K562 (cell line): Measurements from ENCODE around the gene DNAAF8. TPM values are rescaled to one million over a fixed set of nuclear protein-coding genes. Genes with fewer than 3 reads are reported as not detected.
A peak's percentile ranks its signal among the peaks of the same experiment; 100 is the strongest.

Experiments
- CREBBP ChIP-seq: IDR thresholded peaks from one replicate; pipeline ENCODE4 v1.6.1; 2012; ENCODE audit warnings: low read depth, mild to moderate bottlenecking, control low read depth, inconsistent platforms, low read length
- CTBP1 ChIP-seq: fragments of 450-650 bp; IDR thresholded peaks from 2 replicates; pipeline ENCODE4 v1.6.1; 2016; ENCODE audit warnings: borderline replicate concordance
- HDAC6 ChIP-seq: IDR thresholded peaks from 2 replicates; pipeline ENCODE4 v1.6.1; 2012; ENCODE audit warnings: low read depth, mild to moderate bottlenecking, control low read depth, inconsistent platforms, low read length, moderate library complexity
- JUND ChIP-seq, 2 experiments: IDR thresholded peaks; 2 replicates in 1 of 2; 3 replicates in 1 of 2; pipeline ENCODE4 v1.6.1; 2011; ENCODE audit warnings: borderline replicate concordance in 2 of 2, low read depth in 2 of 2, low read length in 2 of 2, improper control_type of control experiment in 1 of 2, missing biosample characterization in 1 of 2, missing genetic modification characterization in 1 of 2, missing genetic modification reagents in 1 of 2
- NFIC ChIP-seq: fragments of 450-650 bp; IDR thresholded peaks from 2 replicates; pipeline ENCODE4 v1.6.1; 2017; ENCODE audit warnings: mild to moderate bottlenecking, inconsistent platforms
- polyA plus RNA-seq, 8 experiments: library from polyadenylated mRNA; depleted of rRNA in 4 of 8; stranded (reverse) in 5 of 8; unstranded in 3 of 8; fragments of >200 nt; fragmentation: Nextera tagmentation in 2 of 8; fragmentation: Illumina TruSeq in 1 of 8; extraction: Ambion mirVana in 2 of 8; extraction: Trizol in 1 of 8; gene quantifications; 2 replicates each; pipeline versions ENCODE4 v1.2.1 to v1.2.3, GENCODE V29; 2011 to 2014; ENCODE audit warnings: inconsistent platforms in 1 of 8, missing spikeins in 1 of 8
- total RNA-seq, 7 experiments: library from RNA; depleted of rRNA in 6 of 7; stranded (reverse); fragments of >200 nt in 6 of 7; fragmentation: Illumina TruSeq in 2 of 7; extraction: Trizol in 2 of 7; gene quantifications; 2 replicates each; pipeline versions ENCODE4 v1.2.1 to v1.2.3, GENCODE V29; 2011 to 2021; ENCODE audit warnings: low replicate concordance in 1 of 7
- TF ChIP-seq, protein P1 (sequence below), 2 experiments: fragments of 450-650 bp; IDR thresholded peaks; 2 replicates each; pipeline ENCODE4 v1.6.1; 2018; ENCODE audit warnings: mild to moderate bottlenecking in 2 of 2, low read depth in 1 of 2; ENCODE audit not compliant: partially characterized antibody in 2 of 2
- TF ChIP-seq, protein P2 (sequence below): fragments of 450-650 bp; IDR thresholded peaks from 2 replicates; pipeline ENCODE4 v1.6.1; 2016; ENCODE audit warnings: mild to moderate bottlenecking, moderate library complexity
- TF ChIP-seq, protein P3 (sequence below): sonication (generic); formaldehyde crosslinking; IDR thresholded peaks from 2 replicates; pipeline ENCODE4 v1.8.0; 2022; ENCODE audit warnings: mild to moderate bottlenecking, missing genetic modification reagents

DNAAF8 gene
- total and polyA plus RNA-seq, 9 of the 15 experiments (the other 6 are each of a cell fraction or from before 2014, with no cell fraction given) = 0.04 to 0.12 (median 0.10) TPM; not detected in 6

DNA sequence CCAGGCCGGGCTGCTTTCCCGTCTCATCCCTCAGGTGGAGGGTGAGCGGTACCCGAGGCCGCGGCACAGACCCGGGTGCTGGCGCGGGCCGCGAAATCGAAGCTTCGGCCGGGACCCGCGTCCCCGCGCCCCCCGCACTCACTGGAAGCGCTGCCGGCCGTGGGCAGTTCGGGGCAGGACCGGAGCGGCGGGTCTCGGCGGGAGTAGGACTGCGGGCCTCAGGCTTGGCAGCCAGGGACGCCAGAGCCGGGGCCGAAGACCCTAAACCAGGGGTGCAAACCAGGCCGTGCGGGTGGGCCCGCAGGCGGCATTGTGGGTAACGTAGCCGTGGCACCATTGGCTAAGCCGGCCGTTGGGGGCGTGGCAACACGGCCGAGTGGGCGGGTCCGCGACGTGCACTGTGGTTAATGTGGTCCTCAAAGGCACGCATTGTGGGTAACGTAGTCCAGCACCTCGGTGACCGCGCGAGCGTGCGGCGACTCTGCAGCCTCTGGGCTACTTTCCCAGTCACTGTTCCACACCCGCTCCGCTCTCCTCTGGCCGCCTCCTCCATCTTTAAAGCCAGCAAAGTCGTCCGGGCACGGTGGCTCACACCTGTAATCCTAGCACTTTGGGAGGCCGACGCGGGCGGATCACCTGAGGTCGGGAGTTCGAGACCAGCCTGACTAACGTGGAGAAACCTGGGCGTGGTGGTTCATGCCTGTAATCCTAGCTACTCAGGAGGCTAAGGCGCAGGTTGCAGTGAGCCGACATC, 32.7 kb downstream of the DNAAF8 start, which contains the start of gene ZNF500 (continued):
- TF ChIP-seq, protein P1, sequence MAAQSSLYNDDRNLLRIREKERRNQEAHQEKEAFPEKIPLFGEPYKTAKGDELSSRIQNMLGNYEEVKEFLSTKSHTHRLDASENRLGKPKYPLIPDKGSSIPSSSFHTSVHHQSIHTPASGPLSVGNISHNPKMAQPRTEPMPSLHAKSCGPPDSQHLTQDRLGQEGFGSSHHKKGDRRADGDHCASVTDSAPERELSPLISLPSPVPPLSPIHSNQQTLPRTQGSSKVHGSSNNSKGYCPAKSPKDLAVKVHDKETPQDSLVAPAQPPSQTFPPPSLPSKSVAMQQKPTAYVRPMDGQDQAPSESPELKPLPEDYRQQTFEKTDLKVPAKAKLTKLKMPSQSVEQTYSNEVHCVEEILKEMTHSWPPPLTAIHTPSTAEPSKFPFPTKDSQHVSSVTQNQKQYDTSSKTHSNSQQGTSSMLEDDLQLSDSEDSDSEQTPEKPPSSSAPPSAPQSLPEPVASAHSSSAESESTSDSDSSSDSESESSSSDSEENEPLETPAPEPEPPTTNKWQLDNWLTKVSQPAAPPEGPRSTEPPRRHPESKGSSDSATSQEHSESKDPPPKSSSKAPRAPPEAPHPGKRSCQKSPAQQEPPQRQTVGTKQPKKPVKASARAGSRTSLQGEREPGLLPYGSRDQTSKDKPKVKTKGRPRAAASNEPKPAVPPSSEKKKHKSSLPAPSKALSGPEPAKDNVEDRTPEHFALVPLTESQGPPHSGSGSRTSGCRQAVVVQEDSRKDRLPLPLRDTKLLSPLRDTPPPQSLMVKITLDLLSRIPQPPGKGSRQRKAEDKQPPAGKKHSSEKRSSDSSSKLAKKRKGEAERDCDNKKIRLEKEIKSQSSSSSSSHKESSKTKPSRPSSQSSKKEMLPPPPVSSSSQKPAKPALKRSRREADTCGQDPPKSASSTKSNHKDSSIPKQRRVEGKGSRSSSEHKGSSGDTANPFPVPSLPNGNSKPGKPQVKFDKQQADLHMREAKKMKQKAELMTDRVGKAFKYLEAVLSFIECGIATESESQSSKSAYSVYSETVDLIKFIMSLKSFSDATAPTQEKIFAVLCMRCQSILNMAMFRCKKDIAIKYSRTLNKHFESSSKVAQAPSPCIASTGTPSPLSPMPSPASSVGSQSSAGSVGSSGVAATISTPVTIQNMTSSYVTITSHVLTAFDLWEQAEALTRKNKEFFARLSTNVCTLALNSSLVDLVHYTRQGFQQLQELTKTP (IDR thresholded peaks at IDR 0.05; ENCODE audit: low read depth in 1 of 2, partially characterized antibody in 2 of 2) = peak in 1 of 2 experiments; percentile 96
- TF ChIP-seq, protein P2, sequence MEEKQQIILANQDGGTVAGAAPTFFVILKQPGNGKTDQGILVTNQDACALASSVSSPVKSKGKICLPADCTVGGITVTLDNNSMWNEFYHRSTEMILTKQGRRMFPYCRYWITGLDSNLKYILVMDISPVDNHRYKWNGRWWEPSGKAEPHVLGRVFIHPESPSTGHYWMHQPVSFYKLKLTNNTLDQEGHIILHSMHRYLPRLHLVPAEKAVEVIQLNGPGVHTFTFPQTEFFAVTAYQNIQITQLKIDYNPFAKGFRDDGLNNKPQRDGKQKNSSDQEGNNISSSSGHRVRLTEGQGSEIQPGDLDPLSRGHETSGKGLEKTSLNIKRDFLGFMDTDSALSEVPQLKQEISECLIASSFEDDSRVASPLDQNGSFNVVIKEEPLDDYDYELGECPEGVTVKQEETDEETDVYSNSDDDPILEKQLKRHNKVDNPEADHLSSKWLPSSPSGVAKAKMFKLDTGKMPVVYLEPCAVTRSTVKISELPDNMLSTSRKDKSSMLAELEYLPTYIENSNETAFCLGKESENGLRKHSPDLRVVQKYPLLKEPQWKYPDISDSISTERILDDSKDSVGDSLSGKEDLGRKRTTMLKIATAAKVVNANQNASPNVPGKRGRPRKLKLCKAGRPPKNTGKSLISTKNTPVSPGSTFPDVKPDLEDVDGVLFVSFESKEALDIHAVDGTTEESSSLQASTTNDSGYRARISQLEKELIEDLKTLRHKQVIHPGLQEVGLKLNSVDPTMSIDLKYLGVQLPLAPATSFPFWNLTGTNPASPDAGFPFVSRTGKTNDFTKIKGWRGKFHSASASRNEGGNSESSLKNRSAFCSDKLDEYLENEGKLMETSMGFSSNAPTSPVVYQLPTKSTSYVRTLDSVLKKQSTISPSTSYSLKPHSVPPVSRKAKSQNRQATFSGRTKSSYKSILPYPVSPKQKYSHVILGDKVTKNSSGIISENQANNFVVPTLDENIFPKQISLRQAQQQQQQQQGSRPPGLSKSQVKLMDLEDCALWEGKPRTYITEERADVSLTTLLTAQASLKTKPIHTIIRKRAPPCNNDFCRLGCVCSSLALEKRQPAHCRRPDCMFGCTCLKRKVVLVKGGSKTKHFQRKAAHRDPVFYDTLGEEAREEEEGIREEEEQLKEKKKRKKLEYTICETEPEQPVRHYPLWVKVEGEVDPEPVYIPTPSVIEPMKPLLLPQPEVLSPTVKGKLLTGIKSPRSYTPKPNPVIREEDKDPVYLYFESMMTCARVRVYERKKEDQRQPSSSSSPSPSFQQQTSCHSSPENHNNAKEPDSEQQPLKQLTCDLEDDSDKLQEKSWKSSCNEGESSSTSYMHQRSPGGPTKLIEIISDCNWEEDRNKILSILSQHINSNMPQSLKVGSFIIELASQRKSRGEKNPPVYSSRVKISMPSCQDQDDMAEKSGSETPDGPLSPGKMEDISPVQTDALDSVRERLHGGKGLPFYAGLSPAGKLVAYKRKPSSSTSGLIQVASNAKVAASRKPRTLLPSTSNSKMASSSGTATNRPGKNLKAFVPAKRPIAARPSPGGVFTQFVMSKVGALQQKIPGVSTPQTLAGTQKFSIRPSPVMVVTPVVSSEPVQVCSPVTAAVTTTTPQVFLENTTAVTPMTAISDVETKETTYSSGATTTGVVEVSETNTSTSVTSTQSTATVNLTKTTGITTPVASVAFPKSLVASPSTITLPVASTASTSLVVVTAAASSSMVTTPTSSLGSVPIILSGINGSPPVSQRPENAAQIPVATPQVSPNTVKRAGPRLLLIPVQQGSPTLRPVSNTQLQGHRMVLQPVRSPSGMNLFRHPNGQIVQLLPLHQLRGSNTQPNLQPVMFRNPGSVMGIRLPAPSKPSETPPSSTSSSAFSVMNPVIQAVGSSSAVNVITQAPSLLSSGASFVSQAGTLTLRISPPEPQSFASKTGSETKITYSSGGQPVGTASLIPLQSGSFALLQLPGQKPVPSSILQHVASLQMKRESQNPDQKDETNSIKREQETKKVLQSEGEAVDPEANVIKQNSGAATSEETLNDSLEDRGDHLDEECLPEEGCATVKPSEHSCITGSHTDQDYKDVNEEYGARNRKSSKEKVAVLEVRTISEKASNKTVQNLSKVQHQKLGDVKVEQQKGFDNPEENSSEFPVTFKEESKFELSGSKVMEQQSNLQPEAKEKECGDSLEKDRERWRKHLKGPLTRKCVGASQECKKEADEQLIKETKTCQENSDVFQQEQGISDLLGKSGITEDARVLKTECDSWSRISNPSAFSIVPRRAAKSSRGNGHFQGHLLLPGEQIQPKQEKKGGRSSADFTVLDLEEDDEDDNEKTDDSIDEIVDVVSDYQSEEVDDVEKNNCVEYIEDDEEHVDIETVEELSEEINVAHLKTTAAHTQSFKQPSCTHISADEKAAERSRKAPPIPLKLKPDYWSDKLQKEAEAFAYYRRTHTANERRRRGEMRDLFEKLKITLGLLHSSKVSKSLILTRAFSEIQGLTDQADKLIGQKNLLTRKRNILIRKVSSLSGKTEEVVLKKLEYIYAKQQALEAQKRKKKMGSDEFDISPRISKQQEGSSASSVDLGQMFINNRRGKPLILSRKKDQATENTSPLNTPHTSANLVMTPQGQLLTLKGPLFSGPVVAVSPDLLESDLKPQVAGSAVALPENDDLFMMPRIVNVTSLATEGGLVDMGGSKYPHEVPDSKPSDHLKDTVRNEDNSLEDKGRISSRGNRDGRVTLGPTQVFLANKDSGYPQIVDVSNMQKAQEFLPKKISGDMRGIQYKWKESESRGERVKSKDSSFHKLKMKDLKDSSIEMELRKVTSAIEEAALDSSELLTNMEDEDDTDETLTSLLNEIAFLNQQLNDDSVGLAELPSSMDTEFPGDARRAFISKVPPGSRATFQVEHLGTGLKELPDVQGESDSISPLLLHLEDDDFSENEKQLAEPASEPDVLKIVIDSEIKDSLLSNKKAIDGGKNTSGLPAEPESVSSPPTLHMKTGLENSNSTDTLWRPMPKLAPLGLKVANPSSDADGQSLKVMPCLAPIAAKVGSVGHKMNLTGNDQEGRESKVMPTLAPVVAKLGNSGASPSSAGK = no peak
- TF ChIP-seq CREBBP = no peak
- no peak for TF ChIP-seq HDAC6
- TF ChIP-seq JUND (IDR thresholded peaks at IDR 0.05; ENCODE audit: borderline replicate concordance, low read depth, low read length) = peak; percentile 27; the same call in 1 of the 2 replicates
- TF ChIP-seq JUND (tag; IDR thresholded peaks at IDR 0.05; ENCODE audit: borderline replicate concordance, low read depth, low read length) = no peak; the same call in 2 of the 3 replicates
- peak; percentile 57; the same call in 1 of the 2 replicates for TF ChIP-seq CTBP1
- TF ChIP-seq, protein P3, sequence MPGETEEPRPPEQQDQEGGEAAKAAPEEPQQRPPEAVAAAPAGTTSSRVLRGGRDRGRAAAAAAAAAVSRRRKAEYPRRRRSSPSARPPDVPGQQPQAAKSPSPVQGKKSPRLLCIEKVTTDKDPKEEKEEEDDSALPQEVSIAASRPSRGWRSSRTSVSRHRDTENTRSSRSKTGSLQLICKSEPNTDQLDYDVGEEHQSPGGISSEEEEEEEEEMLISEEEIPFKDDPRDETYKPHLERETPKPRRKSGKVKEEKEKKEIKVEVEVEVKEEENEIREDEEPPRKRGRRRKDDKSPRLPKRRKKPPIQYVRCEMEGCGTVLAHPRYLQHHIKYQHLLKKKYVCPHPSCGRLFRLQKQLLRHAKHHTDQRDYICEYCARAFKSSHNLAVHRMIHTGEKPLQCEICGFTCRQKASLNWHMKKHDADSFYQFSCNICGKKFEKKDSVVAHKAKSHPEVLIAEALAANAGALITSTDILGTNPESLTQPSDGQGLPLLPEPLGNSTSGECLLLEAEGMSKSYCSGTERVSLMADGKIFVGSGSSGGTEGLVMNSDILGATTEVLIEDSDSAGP = no peak
- no peak; the same call in 1 of the 2 replicates for TF ChIP-seq NFIC
